Tibial nerve (tissue), 4 donors: ENCODE measurements around the gene PUS10. TPM values are rescaled to one million over a fixed set of nuclear protein-coding genes. Genes with fewer than 3 reads are reported as not detected.
"Not testable (repeated sequence)": the region's sequence is repeated elsewhere in the genome, so short reads cannot be mapped to it uniquely, and the experiment has no call there.

Experiments
- DNase-seq, 2 donors: peaks; one replicate each; pipeline ENCODE4 v3.0.0-alpha.2; 2019; ENCODE audit warnings: low spot score in 2 of 2
- H3K27ac ChIP-seq, 4 donors: fragments of 200-600 bp; sonication (generic) in 3 of 4; one replicate each; pipeline ENCODE4 v1.5.1; 2017 to 2019; ENCODE audit warnings: mild to moderate bottlenecking in 1 of 4
- H3K27me3 ChIP-seq, 2 donors: fragments of 200-600 bp; sonication (generic) in 1 of 2; one replicate each; pipeline versions ENCODE4 v1.5.1 to v1.6.0; 2017 to 2019
- H3K36me3 ChIP-seq, 3 donors: fragments of 200-600 bp; sonication (generic); one replicate each; pipeline ENCODE4 v1.5.1; 2018 to 2019
- H3K4me1 ChIP-seq, 4 donors: fragments of 200-600 bp; sonication (generic) in 3 of 4; one replicate each; pipeline ENCODE4 v1.5.1; 2017 to 2019
- H3K4me3 ChIP-seq, 4 donors: fragments of 200-600 bp; sonication (generic) in 3 of 4; one replicate each; pipeline ENCODE4 v1.5.1; 2017 to 2019; ENCODE audit warnings: mild to moderate bottlenecking in 1 of 4, moderate library complexity in 1 of 4
- H3K9me3 ChIP-seq, 4 donors: fragments of 200-600 bp; sonication (generic) in 3 of 4; one replicate each; pipeline ENCODE4 v1.5.1; 2017 to 2019
- CTCF ChIP-seq, 5 experiments: fragments of 200-600 bp in 3 of 5; fragments of 450-650 bp in 2 of 5; sonication (generic) in 3 of 5; IDR thresholded peaks; one replicate each; pipeline ENCODE4 v1.5.1; 2016 to 2019; ENCODE audit warnings: antibody characterized with exemption in 5 of 5, mild to moderate bottlenecking in 3 of 5, moderate library complexity in 2 of 5
- EP300 ChIP-seq, 2 donors: sonication (generic); formaldehyde crosslinking; IDR thresholded peaks; one replicate each; pipeline ENCODE4 v1.6.1; 2017; ENCODE audit warnings: antibody characterized with exemption in 2 of 2, mild to moderate bottlenecking in 1 of 2
- POLR2A ChIP-seq, 2 donors: fragments of 450-650 bp; IDR thresholded peaks; one replicate each; pipeline ENCODE4 v1.6.1; 2017; ENCODE audit warnings: antibody characterized with exemption in 2 of 2, mild to moderate bottlenecking in 2 of 2, moderate library complexity in 2 of 2
- WGBS, 2 donors: methylation state at CpG; one replicate each; pipeline ENCODE4 v1.1.5; 2018; 5-methylcytosine and 5-hydroxymethylcytosine counted together
- total RNA-seq, 4 donors: library from RNA; depleted of rRNA; stranded (reverse); fragments of >200 nt; gene quantifications; one replicate each; pipeline ENCODE4 v1.1.0, GENCODE V29; 2016

The PUS10 gene
- total RNA-seq, 4 donors from 2014 or later, result 3.0 to 14.2 (median 6.2) TPM

- WGBS, 2 donors, result 0 to 1% methylated on average over 27 of the region's 27 CpGs
- TF ChIP-seq EP300 (IDR thresholded peaks at IDR 0.05) (peak in 1 of 2 donors; percentile 72), POLR2A (IDR thresholded peaks at IDR 0.05) (peak in 1 of 2 donors; percentile 44), CTCF (IDR thresholded peaks at IDR 0.05) (peak in 1 of 5 experiments; percentile 34)
- Histone ChIP-seq H3K27me3 (no peaks in the 10 kb centered on the region), H3K27ac (peak overlapping the region; percentile 71 to 93 (median 82)), H3K4me3 (peak overlapping the region; percentile 71 to 81 (median 72)), H3K4me1 (peaks cover 0 to 44% (median 10%) of the 10 kb centered on the region in 4 donors), H3K9me3 (peaks cover 0 to 3% (median 0%) of the 10 kb centered on the region in 4 donors), H3K36me3 (peaks cover 0 to 12% (median 0%) of the 10 kb centered on the region in 3 donors)
- DNase-seq, result peak; percentile 40 to 62
Observed at GRCh38 chr2:61017003-61017555, 976 bp downstream of the PUS10 start.

- peak overlapping the region; percentile 71 to 93 (median 82) for H3K27ac ChIP-seq
- H3K9me3 ChIP-seq, result no peaks in the 10 kb centered on the region
- DNase-seq, result no peak
- 2% methylated on average over 16 of the region's 16 CpGs for WGBS, 2 donors
- TF ChIP-seq EP300 (IDR thresholded peaks at IDR 0.05), result no peak
- TF ChIP-seq POLR2A (IDR thresholded peaks at IDR 0.05), result no peak
- no peak for TF ChIP-seq CTCF (IDR thresholded peaks at IDR 0.05)
- peaks cover 0 to 44% (median 10%) of the 10 kb centered on the region in 4 donors for H3K4me1 ChIP-seq
- H3K4me3 ChIP-seq, result peak overlapping the region; percentile 71 to 81 (median 72)
- H3K27me3 ChIP-seq, result no peaks in the 10 kb centered on the region
- H3K36me3 ChIP-seq, result peaks cover 0 to 6% (median 0%) of the 10 kb centered on the region in 3 donors
Observed at GRCh38 chr2:61016392-61017002, 1.6 kb downstream of the PUS10 start.

GRCh38 chr2:61015976-61016375, 2.1 kb downstream of the PUS10 start:
- no peak overlapping the region for H3K27ac ChIP-seq
- H3K4me3 ChIP-seq, result peak overlapping the region in 1 of 4 donors; percentile 71
- peaks cover 0 to 1% (median 0%) of the 10 kb centered on the region in 3 donors for H3K36me3 ChIP-seq
- no peak for DNase-seq
- 48% methylated on average over 2 of the region's 2 CpGs for WGBS, 2 donors
- H3K27me3 ChIP-seq, result no peaks in the 10 kb centered on the region
- TF ChIP-seq EP300 (IDR thresholded peaks at IDR 0.05) (no peak), CTCF (IDR thresholded peaks at IDR 0.05) (no peak), POLR2A (IDR thresholded peaks at IDR 0.05) (no peak)
- H3K9me3 ChIP-seq, result no peaks in the 10 kb centered on the region
- H3K4me1 ChIP-seq, result peaks cover 0 to 39% (median 10%) of the 10 kb centered on the region in 4 donors

- no peak for DNase-seq
- Histone ChIP-seq H3K27ac (peak overlapping the region in 1 of 4 donors; percentile 11), H3K9me3 (no peaks in the 10 kb centered on the region), H3K4me3 (no peak overlapping the region), H3K27me3 (no peaks in the 10 kb centered on the region), H3K36me3 (peaks cover 0 to 6% (median 0%) of the 10 kb centered on the region in 3 donors), H3K4me1 (peaks cover 0 to 32% (median 10%) of the 10 kb centered on the region in 4 donors)
- 47 to 57% methylated on average over 3 of the region's 3 CpGs for WGBS, 2 donors
- TF ChIP-seq EP300 (IDR thresholded peaks at IDR 0.05), result no peak
- TF ChIP-seq CTCF (IDR thresholded peaks at IDR 0.05), result no peak
- no peak for TF ChIP-seq POLR2A (IDR thresholded peaks at IDR 0.05)
Observed at GRCh38 chr2:61014763-61015162, 3.3 kb downstream of the PUS10 start.

- Histone ChIP-seq H3K27me3 (no peaks in the 10 kb centered on the region), H3K9me3 (no peaks in the 10 kb centered on the region), H3K4me3 (no peak overlapping the region), H3K4me1 (peaks cover 0 to 18% (median 0%) of the 10 kb centered on the region in 4 donors), H3K36me3 (peaks cover 0 to 9% (median 0%) of the 10 kb centered on the region in 3 donors), H3K27ac (no peak overlapping the region)
- no peak for TF ChIP-seq POLR2A (IDR thresholded peaks at IDR 0.05)
- no peak for DNase-seq
- WGBS, 2 donors, result 79% methylated on average over 3 of the region's 3 CpGs
Observed at GRCh38 chr2:61013382-61013781, 4.7 kb downstream of the PUS10 start.

GRCh38 chr2:61012303-61012702, 5.8 kb downstream of the PUS10 start:
- not testable (repeated sequence) for H3K9me3 ChIP-seq, H3K27me3 ChIP-seq, DNase-seq, H3K4me3 ChIP-seq
- WGBS, 2 donors, result 52 to 55% methylated on average over 2 of the region's 2 CpGs
- Histone ChIP-seq H3K27ac (peak overlapping the region in 2 of 4 donors; percentile 48 to 67), H3K36me3 (peaks cover 0 to 16% (median 0%) of the 10 kb centered on the region in 3 donors), H3K4me1 (peaks cover 0 to 17% (median 0%) of the 10 kb centered on the region in 4 donors)
